C4-2B (cell line): ENCODE results near the gene WSB1.
A peak's percentile ranks its signal among the peaks of the same experiment; 100 is the strongest.

Source experiments
- H3K27ac ChIP-seq: fragments of 450-650 bp; 2 replicates; pipeline ENCODE4 v1.5.1; 2017
- CTCF ChIP-seq: fragments of 450-650 bp; conservative IDR thresholded peaks from 2 replicates; pipeline ENCODE4 v1.5.1; 2017; ENCODE audit warnings: mild to moderate bottlenecking
- ZFX ChIP-seq: fragments of 450-650 bp; IDR thresholded peaks from 2 replicates; pipeline ENCODE4 v1.6.1; 2017

WSB1 gene

GRCh38 chr17:27354491-27355081 is 60.7 kb downstream of the WSB1 start:
- TF ChIP-seq ZFX: no peak
- H3K27ac ChIP-seq: peak overlapping the region; percentile 89

GRCh38 chr17:27355419-27355818 is 61.5 kb downstream of the WSB1 start:
- TF ChIP-seq ZFX (no peak), CTCF (no peak)
- H3K27ac ChIP-seq: no peak overlapping the region

GRCh38 chr17:27356091-27356705 is 62.3 kb downstream of the WSB1 start:
- TF ChIP-seq ZFX (no peak), CTCF (no peak)
- no peak overlapping the region for H3K27ac ChIP-seq

GRCh38 chr17:27357236-27357635 is 63.3 kb downstream of the WSB1 start:
- no peak for TF ChIP-seq CTCF

GRCh38 chr17:27360507-27360906 is 66.6 kb downstream of the WSB1 start:
- TF ChIP-seq ZFX (no peak), CTCF (no peak)
- no peak overlapping the region for H3K27ac ChIP-seq

More at GRCh38 chr17:27357236-27357635, 63.3 kb downstream of the WSB1 start:
- H3K27ac ChIP-seq: no peak overlapping the region

GRCh38 chr17:27361695-27362094 is 67.8 kb downstream of the WSB1 start:
- TF ChIP-seq CTCF (no peak), ZFX (no peak)
- H3K27ac ChIP-seq: no peak overlapping the region

GRCh38 chr17:27362503-27362902 is 68.6 kb downstream of the WSB1 start:
- H3K27ac ChIP-seq: no peak overlapping the region
- TF ChIP-seq CTCF: no peak

- TF ChIP-seq CTCF (no peak), ZFX (no peak)
- H3K27ac ChIP-seq: no peak overlapping the region
These were observed 69.0 kb downstream of the WSB1 start for GRCh38 chr17:27362909-27363308.
